B cell (primary cell): ENCODE measurements around the gene MARCHF4.

Experiments used
- EZH2 ChIP-seq: IDR thresholded peaks from 2 replicates; pipeline ENCODE4 v1.6.1; 2012; ENCODE audit warnings: borderline replicate concordance, low read depth, mild to moderate bottlenecking, moderate library complexity, low read length; ENCODE audit not compliant: insufficient read depth, poor library complexity, severe bottlenecking
- TF ChIP-seq, protein P1 (sequence below): fragments of 200-600 bp; IDR thresholded peaks from one replicate; pipeline ENCODE4 v1.8.0; 2022; ENCODE audit warnings: antibody characterized with exemption, mild to moderate bottlenecking

GRCh38 chr2:216327447-216327935 is 44.8 kb downstream of the MARCHF4 start:
- TF ChIP-seq, protein P1, sequence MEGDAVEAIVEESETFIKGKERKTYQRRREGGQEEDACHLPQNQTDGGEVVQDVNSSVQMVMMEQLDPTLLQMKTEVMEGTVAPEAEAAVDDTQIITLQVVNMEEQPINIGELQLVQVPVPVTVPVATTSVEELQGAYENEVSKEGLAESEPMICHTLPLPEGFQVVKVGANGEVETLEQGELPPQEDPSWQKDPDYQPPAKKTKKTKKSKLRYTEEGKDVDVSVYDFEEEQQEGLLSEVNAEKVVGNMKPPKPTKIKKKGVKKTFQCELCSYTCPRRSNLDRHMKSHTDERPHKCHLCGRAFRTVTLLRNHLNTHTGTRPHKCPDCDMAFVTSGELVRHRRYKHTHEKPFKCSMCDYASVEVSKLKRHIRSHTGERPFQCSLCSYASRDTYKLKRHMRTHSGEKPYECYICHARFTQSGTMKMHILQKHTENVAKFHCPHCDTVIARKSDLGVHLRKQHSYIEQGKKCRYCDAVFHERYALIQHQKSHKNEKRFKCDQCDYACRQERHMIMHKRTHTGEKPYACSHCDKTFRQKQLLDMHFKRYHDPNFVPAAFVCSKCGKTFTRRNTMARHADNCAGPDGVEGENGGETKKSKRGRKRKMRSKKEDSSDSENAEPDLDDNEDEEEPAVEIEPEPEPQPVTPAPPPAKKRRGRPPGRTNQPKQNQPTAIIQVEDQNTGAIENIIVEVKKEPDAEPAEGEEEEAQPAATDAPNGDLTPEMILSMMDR: no peak
- no peak for TF ChIP-seq EZH2
